Esophagus squamous epithelium (tissue), 4 donors: ENCODE results near the gene STAG3.
"Not testable (repeated sequence)": the region's sequence is repeated elsewhere in the genome, so short reads cannot be mapped to it uniquely, and the experiment has no call there.

Experiments used
- CTCF ChIP-seq, 6 experiments: fragments of 450-650 bp in 4 of 6; fragments of 200-600 bp in 2 of 6; sonication (generic) in 2 of 6; IDR thresholded peaks; one replicate each; pipeline ENCODE4 v1.5.1; 2016 to 2019; ENCODE audit warnings: antibody characterized with exemption in 6 of 6, mild to moderate bottlenecking in 4 of 6, moderate library complexity in 4 of 6
- POLR2A ChIP-seq, 4 donors: fragments of 450-650 bp; IDR thresholded peaks; one replicate each; pipeline ENCODE4 v1.6.1; 2017; ENCODE audit warnings: antibody characterized with exemption in 4 of 4, mild to moderate bottlenecking in 4 of 4, moderate library complexity in 3 of 4

- TF ChIP-seq CTCF, POLR2A (IDR thresholded peaks at IDR 0.05): not testable (repeated sequence)
These were observed 31.4 kb upstream of the STAG3 start for GRCh38 chr7:100146350-100146749.
